HG02798 (cell line): Measurements from ENCODE around the gene DTNB.
"Not testable (repeated sequence)": the region's sequence is repeated elsewhere in the genome, so short reads cannot be mapped to it uniquely, and the experiment has no call there.

Experiments
- ATAC-seq: cut with Tn5 transposase; IDR thresholded peaks from one replicate; pipeline ENCODE4 v1.9.1; 2021; ENCODE audit warnings: mild to moderate bottlenecking; ENCODE audit not compliant: unreplicated experiment, poor library complexity

DTNB gene

GRCh38 chr2:25633801-25634200, 39.6 kb downstream of the DTNB start:
- not testable (repeated sequence) for ATAC-seq

- no peak for ATAC-seq
These were observed 41.0 kb downstream of the DTNB start for GRCh38 chr2:25632396-25632795.

DNA sequence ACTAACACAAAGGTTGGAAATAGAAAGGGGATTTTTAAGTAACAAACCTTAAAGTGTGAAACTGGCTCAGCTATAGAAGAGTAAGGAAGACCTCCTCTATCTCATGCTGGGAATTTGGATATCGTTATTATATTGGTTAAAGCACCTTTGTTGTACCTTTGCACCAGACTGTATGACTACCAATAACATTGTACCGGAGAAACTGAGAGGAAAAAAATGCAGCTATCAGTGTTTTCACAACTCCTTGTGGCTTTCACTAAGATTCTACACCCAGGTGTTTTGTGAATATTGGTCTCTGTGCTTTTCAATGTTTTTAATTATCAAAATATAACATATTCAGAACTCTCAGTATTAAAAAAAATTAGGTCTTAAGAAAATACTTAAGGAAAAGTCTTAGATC, 48.7 kb downstream of the DTNB start:
- no peak for ATAC-seq

DNA sequence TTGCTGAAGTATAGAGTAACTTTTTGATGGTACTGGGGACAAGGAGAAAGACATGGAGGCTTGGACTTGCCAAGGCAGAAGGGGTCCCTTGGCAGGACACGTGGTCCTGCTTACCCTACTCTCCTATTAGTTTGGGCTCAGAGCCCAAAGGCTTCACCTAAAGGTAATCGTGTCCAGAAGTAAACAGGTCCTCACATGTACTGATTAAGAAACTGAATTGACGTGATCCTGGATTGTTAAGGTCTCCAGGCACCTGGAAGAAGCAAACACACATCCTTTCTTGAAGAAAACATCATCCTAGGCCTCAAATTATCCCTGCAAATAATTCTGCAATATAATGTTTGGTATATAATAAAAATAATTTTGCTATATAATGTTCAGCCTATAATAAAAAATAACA, 50.0 kb downstream of the DTNB start:
- ATAC-seq = no peak

DNA sequence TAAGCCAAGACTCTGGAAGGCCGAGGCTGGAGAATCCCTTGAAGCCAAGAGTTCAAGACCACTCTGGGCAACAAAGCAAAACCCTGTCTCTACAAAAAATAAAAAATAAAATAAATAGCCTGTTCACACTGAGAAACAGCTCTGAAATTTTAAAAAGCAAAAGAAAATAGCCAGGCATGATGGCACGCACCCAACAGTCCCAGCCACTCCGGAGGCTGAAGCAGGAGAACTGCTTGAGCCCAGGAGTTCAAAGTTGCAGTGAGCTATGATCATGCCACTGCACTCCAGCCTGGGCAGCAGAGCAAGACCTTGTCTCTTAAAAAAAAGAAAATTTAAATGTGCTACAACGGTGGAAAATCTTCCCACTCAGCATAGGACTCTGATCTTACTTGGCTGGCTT, 52.7 kb downstream of the DTNB start:
- no peak for ATAC-seq

- no peak for ATAC-seq
These were observed 53.3 kb downstream of the DTNB start for GRCh38 chr2:25620077-25620476.

DNA sequence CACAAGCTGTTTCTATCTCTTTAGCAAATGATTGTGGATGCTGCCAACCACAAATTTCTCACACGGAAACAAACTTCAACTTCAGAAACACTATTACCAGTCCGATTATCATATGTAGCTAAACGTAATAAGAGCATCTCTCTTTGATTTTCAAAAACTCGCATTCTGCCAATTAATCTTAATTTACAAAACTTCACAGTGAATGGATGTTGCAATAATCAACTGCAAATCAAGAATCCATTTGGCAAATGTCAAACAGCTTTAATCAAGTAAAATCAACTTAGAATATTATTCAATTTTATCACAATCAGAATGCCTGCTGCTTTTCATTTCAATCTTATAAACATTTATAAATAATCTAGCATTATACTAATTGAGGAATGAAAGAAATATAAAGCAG, 54.2 kb downstream of the DTNB start:
- no peak for ATAC-seq

DNA sequence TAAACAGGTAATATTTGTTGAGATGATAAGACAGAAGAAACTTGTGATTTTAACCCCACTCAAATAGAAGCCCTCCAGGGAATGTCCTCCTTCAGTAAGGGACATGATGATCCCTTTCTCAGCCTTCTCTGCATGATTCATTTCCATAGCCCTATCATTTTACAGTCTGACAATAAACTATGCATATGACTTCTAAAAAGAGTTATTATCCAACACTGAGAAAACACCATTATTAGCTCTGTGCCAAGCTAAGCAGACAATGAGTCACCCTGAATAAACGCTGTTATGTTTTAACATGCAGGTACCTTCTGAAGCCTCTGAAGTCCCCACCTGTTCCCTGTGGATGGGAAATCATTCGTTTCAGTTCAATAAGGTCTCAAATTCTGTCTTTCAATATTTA, 54.7 kb downstream of the DTNB start:
- no peak for ATAC-seq

- no peak for ATAC-seq
These were observed 55.3 kb downstream of the DTNB start for GRCh38 chr2:25617948-25618646.

GRCh38 chr2:25615920-25616319, 57.5 kb downstream of the DTNB start:
- no peak for ATAC-seq

DNA sequence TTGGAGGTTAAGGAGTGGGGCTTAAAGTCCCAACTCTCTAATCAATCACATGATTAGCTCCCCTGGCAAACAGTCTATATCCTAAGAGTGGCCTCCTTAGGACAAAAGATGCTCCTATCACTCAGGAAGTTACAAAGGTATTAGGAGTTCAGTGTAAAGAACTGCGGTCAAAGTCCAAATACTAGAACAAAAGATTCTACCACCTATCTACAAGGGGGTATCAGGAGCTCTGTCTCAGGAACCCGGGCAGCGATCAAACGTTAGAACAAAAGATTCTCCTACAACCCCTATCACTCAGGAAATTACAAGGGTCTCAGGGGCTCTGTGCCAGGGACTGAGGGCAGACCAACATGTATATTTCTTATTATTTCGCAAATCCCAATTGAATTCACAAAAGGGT, 58.0 kb downstream of the DTNB start:
- no peak for ATAC-seq

DNA sequence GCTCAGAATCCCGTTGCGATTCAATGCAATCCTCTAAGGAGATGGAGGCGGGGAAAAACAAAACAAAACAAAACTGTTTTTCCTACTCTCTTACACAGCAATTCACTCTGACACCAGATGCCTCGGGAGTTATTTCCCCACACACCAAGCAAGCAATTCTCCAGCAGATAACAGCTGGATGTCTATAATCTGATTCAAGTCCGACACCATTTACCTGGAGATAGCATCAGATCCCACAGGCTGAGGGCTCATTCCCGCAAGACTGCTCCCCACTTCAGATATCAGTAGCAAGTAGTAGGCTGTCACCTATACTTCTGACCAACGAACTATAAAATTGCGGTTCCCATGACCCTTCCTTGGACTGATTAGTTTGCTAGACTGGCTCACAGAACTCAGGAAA, 58.7 kb downstream of the DTNB start:
- no peak for ATAC-seq

DNA sequence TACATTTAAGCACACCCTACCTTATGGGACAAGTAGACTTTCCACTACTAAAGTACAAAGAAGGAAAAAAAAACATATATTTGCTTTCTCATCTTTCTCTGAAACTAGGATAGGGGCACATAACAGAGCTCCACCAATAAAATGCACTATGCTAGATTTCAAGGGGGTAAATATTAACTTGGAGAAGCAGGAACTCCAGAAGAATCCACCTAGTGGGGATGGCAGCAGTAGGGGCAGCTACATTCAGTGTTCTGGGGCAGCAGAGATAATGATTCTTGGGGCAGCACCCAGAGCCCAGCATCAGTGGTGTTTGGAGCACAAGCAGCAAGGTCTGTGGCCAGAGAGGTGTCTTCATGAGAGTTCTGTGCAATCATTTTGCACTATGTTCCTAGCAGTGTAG, 64.7 kb downstream of the DTNB start:
- no peak for ATAC-seq

- ATAC-seq = no peak
These were observed 66.5 kb downstream of the DTNB start for GRCh38 chr2:25606892-25607291.

GRCh38 chr2:25602333-25602723, 71.0 kb downstream of the DTNB start:
- ATAC-seq = peak; percentile 36

- peak; percentile 59 for ATAC-seq
These were observed 71.6 kb downstream of the DTNB start for GRCh38 chr2:25601711-25602332.

DNA sequence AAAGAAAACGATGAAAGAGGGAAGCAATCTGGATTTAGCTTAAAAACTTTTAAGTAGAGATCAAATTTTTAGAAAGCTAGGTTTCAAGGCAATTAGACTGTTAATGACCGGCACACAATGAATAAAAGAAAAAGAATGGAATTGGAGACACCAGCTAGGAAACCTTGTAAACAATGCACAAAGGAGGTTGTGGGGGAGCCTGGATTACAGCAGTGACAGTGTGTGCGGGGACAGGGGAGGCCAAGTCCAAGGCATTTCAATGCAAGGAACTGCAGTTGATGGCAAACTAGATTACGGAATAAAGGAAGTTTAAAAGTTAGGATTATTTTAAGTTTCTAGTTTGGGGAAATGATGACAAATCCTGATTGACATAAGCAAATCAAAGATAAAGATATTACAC, 74.5 kb downstream of the DTNB start:
- no peak for ATAC-seq

DNA sequence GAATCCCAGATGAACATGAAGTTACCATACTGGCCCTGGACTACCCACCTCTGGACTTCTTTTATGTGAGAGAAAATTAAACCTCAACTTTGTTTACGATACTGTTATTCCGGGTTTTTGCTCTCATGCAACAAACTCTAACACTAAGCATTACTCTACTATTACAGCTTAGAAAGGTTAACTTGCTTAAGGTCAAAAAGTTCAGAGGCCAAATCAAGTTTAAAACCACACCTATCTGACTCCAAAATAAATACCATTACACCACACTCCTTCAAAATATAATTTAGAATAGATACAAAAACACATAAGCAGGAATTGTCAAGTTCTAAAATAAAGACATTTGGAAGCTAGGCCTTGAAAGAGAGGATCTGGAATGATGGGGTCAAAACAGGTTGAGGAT, 75.0 kb downstream of the DTNB start:
- ATAC-seq = no peak

DNA sequence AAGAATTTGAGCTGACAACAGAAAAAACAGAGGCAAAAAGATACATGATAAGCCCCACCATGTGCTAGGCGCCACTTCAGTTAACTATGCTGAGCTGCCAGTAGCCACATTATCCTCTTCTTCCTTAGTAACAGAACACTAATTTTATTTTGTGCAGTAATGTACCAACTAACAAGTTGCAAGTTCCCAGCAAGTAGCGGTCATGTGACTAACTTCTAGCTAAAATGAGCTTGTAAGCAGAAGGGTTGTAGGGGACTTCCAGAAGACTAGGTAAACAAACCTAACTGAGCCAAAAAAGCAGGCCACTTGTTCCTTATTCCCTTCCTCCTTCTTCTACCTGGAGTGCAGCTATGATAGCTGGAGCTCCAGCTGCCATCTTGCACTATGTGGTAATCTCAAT, 75.5 kb downstream of the DTNB start:
- ATAC-seq = no peak

DNA sequence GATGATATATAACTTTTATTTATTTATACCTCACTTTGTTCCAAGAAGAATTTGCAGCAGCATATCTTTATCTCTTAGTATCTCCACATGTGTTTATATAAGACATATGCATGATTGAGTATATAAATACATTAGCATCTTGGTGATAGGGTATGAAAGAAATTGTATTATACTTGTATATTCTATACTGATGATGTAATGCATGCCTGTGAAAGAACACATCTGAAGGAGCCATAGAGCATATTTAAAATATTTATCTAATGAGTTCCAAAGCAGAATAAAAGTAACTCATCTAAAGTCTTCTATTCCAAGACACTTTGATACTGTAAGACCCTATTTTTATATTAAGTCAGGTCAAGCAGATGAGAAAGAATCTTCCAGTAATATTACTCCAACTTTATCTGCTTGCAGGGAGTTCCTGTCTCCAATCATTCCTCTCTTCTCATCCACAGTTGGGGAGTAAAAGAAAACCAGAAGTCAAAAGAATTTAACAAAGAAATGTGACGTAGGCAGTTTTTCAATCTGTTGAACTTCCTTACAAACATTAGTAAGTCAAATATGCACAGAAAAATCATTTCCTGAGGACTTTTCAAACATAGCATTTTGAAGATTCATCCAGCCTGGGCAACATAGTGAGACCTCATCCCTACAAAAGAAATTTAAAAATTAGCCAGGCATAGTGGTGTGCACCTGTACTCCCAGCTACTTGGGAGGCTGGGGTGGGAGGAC, 76.7 kb downstream of the DTNB start:
- ATAC-seq = no peak

DNA sequence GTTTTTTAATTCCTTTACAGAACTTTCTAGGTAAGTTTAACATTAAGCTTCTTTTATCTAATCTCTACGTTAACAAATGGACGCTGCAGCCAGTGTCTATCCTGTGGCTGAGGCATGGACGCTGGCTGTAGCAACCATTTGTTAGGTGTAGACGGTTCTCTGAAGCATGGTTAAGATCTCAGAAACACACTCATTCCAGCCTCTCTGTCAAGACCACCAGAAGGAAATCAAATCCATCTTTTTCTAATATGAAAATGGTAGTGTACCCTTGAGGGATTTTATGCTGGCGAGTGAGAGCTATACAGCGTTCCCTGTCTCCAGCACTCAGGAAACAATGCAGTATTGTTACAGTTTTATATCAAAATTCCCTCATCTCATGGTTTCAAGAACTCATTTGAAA, 78.0 kb downstream of the DTNB start:
- no peak for ATAC-seq

DNA sequence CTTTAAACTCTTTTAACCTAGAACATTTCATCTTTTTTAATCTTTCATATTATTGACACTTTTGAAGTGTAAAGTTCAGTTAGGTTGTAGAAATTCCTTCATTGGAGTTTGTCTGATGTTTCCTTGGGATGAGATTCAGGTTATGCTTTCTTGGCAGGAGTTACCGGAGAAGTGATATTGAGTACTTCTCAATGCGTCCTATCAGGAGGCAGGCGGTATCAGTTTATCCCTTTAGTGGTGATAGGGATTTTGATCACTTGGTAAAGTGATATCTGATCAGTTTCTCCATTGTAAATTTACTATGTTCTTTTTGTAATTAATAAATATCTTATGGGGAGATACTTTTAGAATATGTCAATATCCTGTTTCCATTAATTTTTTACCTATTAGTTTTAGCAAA, 78.4 kb downstream of the DTNB start:
- ATAC-seq = no peak
